ENCODE measurements around the gene MMS19. TPM values are rescaled to one million over a fixed set of nuclear protein-coding genes. Genes with fewer than 3 reads are reported as not detected.
A peak's percentile ranks its signal among the peaks of the same experiment; 100 is the strongest.

MMS19 gene
- total RNA-seq, 4 donors from 2014 or later: 56.1 to 70.0 (median 65.0) TPM

GRCh38 chr10:97463363-97464132, 34.7 kb downstream of the MMS19 start:
- Histone ChIP-seq H3K4me3 (no peak overlapping the region), H3K27ac (peak overlapping the region; percentile 54 to 64 (median 59)), H3K27me3 (no peaks in the 10 kb centered on the region), H3K9me3 (no peaks in the 10 kb centered on the region), H3K4me1 (peaks cover 5 to 8% of the 10 kb centered on the region in 2 donors), H3K36me3 (peaks cover 3 to 99% of the 10 kb centered on the region in 2 donors)
- TF ChIP-seq CTCF (IDR thresholded peaks at IDR 0.05 in 4 of 5, conservative IDR thresholded peaks at IDR 0.05 in 1 of 5) (peak; percentile 83 to 90 (median 86)), POLR2A (IDR thresholded peaks at IDR 0.05) (no peak)
- ATAC-seq (peak; percentile 79 to 81), DNase-seq (peak; percentile 16 to 51)
- intact Hi-C loops (cut with DNase I; ENCODE audit: low total_unique reads): loop anchor here (1.0 to 5.0 kb wide), 3 partner anchors 39 to 149 kb away; no protein-coding TSS in a partner anchor
- in situ Hi-C loops (cut with MboI; ENCODE audit: low sequenced_read_pairs in 4 of 4): loop anchor here in 3 of 4 donors (5.0 to 10.0 kb wide), 3 partner anchors 89 to 151 kb away; no protein-coding TSS in a partner anchor

- Histone ChIP-seq H3K36me3 (peaks cover 3 to 96% of the 10 kb centered on the region in 2 donors), H3K4me3 (no peak overlapping the region), H3K4me1 (peaks cover 5 to 8% of the 10 kb centered on the region in 2 donors), H3K9me3 (no peaks in the 10 kb centered on the region), H3K27me3 (no peaks in the 10 kb centered on the region), H3K27ac (no peak overlapping the region)
- intact Hi-C loops (cut with DNase I; ENCODE audit: low total_unique reads): loop anchor here (5.0 kb wide), 1 partner anchor 40 kb away; no protein-coding TSS in a partner anchor
- ATAC-seq (no peak), DNase-seq (no peak)
- in situ Hi-C loops (cut with MboI; ENCODE audit: low sequenced_read_pairs in 4 of 4): loop anchor here in 3 of 4 donors (5.0 to 10.0 kb wide), 3 partner anchors 90 to 152 kb away; no protein-coding TSS in a partner anchor
- no peak for TF ChIP-seq POLR2A (IDR thresholded peaks at IDR 0.05)
- TF ChIP-seq CTCF (IDR thresholded peaks at IDR 0.05 in 4 of 5, conservative IDR thresholded peaks at IDR 0.05 in 1 of 5): no peak
Observed at GRCh38 chr10:97462309-97462708, 35.9 kb downstream of the MMS19 start.

- H3K4me1 ChIP-seq: peaks cover 5 to 8% of the 10 kb centered on the region in 2 donors
- H3K27me3 ChIP-seq: no peaks in the 10 kb centered on the region
- H3K9me3 ChIP-seq: no peaks in the 10 kb centered on the region
- H3K4me3 ChIP-seq: no peak overlapping the region
- in situ Hi-C loops (cut with MboI; ENCODE audit: low sequenced_read_pairs in 4 of 4): loop anchor here (5.0 to 10.0 kb wide), 3 partner anchors 92 to 155 kb away; no protein-coding TSS in a partner anchor
- no peak for TF ChIP-seq CTCF (IDR thresholded peaks at IDR 0.05 in 4 of 5, conservative IDR thresholded peaks at IDR 0.05 in 1 of 5)
- TF ChIP-seq POLR2A (IDR thresholded peaks at IDR 0.05): no peak
- no peak for ATAC-seq
- no peak overlapping the region for H3K27ac ChIP-seq
- no peak for DNase-seq
- intact Hi-C loops (cut with DNase I; ENCODE audit: low total_unique reads): loop anchor here (5.0 kb wide), 1 partner anchor 42 kb away; no protein-coding TSS in a partner anchor
- H3K36me3 ChIP-seq: peaks cover 0 to 93% of the 10 kb centered on the region in 2 donors
Observed at GRCh38 chr10:97459933-97460332, 38.3 kb downstream of the MMS19 start.

DNA sequence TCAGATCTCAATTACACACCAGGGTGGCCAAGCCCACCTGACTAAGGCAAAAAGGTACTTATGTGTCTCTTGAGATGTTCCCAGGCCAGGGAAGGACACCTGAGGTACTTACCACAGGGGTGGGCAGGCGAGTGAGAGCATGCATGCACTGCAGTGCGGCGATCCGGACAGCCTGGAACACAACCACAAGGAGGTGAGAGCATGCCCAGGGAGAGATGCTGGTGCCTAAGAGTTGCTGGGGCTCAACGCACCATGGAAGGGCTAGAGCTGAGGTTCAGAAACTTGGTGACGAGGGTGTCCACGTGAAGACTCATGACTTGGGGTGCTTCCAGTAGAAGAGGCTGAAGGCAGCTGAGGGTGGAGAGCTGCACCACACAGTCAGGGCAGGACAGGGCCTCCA, 39.1 kb downstream of the MMS19 start:
- Histone ChIP-seq H3K4me3 (no peak overlapping the region), H3K4me1 (peaks cover 4 to 7% of the 10 kb centered on the region in 2 donors), H3K27me3 (no peaks in the 10 kb centered on the region), H3K36me3 (peaks cover 0 to 91% of the 10 kb centered on the region in 2 donors), H3K9me3 (no peaks in the 10 kb centered on the region), H3K27ac (no peak overlapping the region)
- DNase-seq: no peak
- in situ Hi-C loops (cut with MboI; ENCODE audit: low sequenced_read_pairs in 4 of 4) (loop anchor here in 1 of 4 donors (10.0 kb wide), 1 partner anchor 96 kb away; no protein-coding TSS in a partner anchor), intact Hi-C loops (cut with DNase I; ENCODE audit: low total_unique reads) (no loop called here)
- TF ChIP-seq POLR2A (IDR thresholded peaks at IDR 0.05) (no peak), CTCF (IDR thresholded peaks at IDR 0.05 in 4 of 5, conservative IDR thresholded peaks at IDR 0.05 in 1 of 5) (no peak)
- ATAC-seq: no peak
